ENCODE results near the gene TGFA. TPM values are rescaled to one million over a fixed set of nuclear protein-coding genes. Genes with fewer than 3 reads are reported as not detected.

Gene TGFA
- total and polyA plus RNA-seq, 2 experiments from 2014 or later, result 2.6 to 5.6 TPM

DNA sequence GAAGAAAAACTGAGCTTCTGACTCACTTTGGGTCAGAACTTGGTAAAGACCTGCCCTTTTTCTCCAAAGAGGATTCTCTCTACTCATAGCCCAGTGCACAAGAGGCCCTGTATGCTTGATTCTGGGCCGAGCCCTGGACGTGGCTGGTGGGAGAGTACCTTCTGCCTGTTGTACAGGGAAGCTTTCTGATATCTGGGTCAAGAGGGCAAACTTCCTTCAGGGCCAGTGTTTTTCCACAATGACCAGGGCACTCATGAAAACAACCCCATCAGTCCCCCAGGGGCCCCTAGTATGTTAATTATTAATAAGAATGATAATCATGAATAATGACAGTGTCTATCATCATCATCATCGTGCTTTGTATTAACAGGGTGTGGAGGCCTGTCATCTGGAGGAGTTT, 90.0 kb downstream of the TGFA start:
- Histone ChIP-seq H3K9me2 (replicated peaks; ENCODE audit: insufficient read depth) (no peaks in the 10 kb centered on the region), H2AFZ (no peak overlapping the region), H3K9me3 (ENCODE audit: low read depth) (no peaks in the 10 kb centered on the region), H3K27ac (no peak overlapping the region), H3K4me2 (no peak overlapping the region), H3K27me3 (peaks cover 3% of the 10 kb centered on the region), H3K36me3 (replicated peaks; ENCODE audit: insufficient read depth, low read depth) (no peaks in the 10 kb centered on the region), H3K79me2 (no peaks in the 10 kb centered on the region), H4K20me1 (ENCODE audit: insufficient read depth, poor library complexity, severe bottlenecking) (no peaks in the 10 kb centered on the region), H3K4me3 (no peak overlapping the region), H3K4me1 (ENCODE audit: insufficient read depth) (no peaks in the 10 kb centered on the region)
- 68% methylated on average over 3 of the region's 3 CpGs for WGBS (ENCODE audit: low lambda C conversion rate, missing lambda C conversion rate)
- TF ChIP-seq EZH2phosphoT487 (IDR thresholded peaks at IDR 0.05; ENCODE audit: low read depth, severe bottlenecking, unreplicated experiment) (no peak), CTCF (IDR thresholded peaks at IDR 0.05; ENCODE audit: poor library complexity) (no peak), EZH2 (IDR thresholded peaks at IDR 0.05; ENCODE audit: borderline replicate concordance) (no peak)
- no peak for DNase-seq (ENCODE audit: low spot score)

GRCh38 chr2:70461981-70462876, 91.4 kb downstream of the TGFA start:
- no peak for DNase-seq (ENCODE audit: low spot score)
- Histone ChIP-seq H3K27ac (no peak overlapping the region), H3K4me3 (no peak overlapping the region), H3K9me3 (ENCODE audit: low read depth) (no peaks in the 10 kb centered on the region), H4K20me1 (ENCODE audit: insufficient read depth, poor library complexity, severe bottlenecking) (no peaks in the 10 kb centered on the region), H3K27me3 (peaks cover 5% of the 10 kb centered on the region), H3K79me2 (no peaks in the 10 kb centered on the region), H3K9me2 (replicated peaks; ENCODE audit: insufficient read depth) (no peaks in the 10 kb centered on the region), H3K4me1 (ENCODE audit: insufficient read depth) (no peaks in the 10 kb centered on the region), H3K4me2 (no peak overlapping the region), H3K36me3 (replicated peaks; ENCODE audit: insufficient read depth, low read depth) (no peaks in the 10 kb centered on the region), H2AFZ (no peak overlapping the region)
- TF ChIP-seq EZH2 (IDR thresholded peaks at IDR 0.05; ENCODE audit: borderline replicate concordance), result no peak
- TF ChIP-seq CTCF (IDR thresholded peaks at IDR 0.05; ENCODE audit: poor library complexity), result no peak
- TF ChIP-seq EZH2phosphoT487 (IDR thresholded peaks at IDR 0.05; ENCODE audit: low read depth, severe bottlenecking, unreplicated experiment), result no peak
- 86% methylated on average over 14 of the region's 14 CpGs for WGBS (ENCODE audit: low lambda C conversion rate, missing lambda C conversion rate)

- Histone ChIP-seq H3K4me1 (ENCODE audit: insufficient read depth) (no peaks in the 10 kb centered on the region), H4K20me1 (ENCODE audit: insufficient read depth, poor library complexity, severe bottlenecking) (no peaks in the 10 kb centered on the region), H3K36me3 (replicated peaks; ENCODE audit: insufficient read depth, low read depth) (no peaks in the 10 kb centered on the region), H2AFZ (no peak overlapping the region), H3K4me3 (no peak overlapping the region), H3K4me2 (no peak overlapping the region), H3K79me2 (no peaks in the 10 kb centered on the region), H3K27ac (no peak overlapping the region), H3K9me2 (replicated peaks; ENCODE audit: insufficient read depth) (no peaks in the 10 kb centered on the region), H3K27me3 (peaks cover 5% of the 10 kb centered on the region), H3K9me3 (ENCODE audit: low read depth) (no peaks in the 10 kb centered on the region)
- 43% methylated on average over 4 of the region's 4 CpGs for WGBS (ENCODE audit: low lambda C conversion rate, missing lambda C conversion rate)
- TF ChIP-seq EZH2phosphoT487 (IDR thresholded peaks at IDR 0.05; ENCODE audit: low read depth, severe bottlenecking, unreplicated experiment), result no peak
- TF ChIP-seq EZH2 (IDR thresholded peaks at IDR 0.05; ENCODE audit: borderline replicate concordance), result no peak
- no peak for TF ChIP-seq CTCF (IDR thresholded peaks at IDR 0.05; ENCODE audit: poor library complexity)
- DNase-seq (ENCODE audit: low spot score), result no peak
Observed at GRCh38 chr2:70461414-70461813, 92.2 kb downstream of the TGFA start.

Measured in hepatocyte (in vitro differentiated cells).